NB4 (cell line): ENCODE results near the gene PPP3R1.

Experiments used
- MYC ChIP-seq: IDR thresholded peaks from 2 replicates; pipeline ENCODE4 v1.6.1; 2011; ENCODE audit warnings: low read depth, low read length
- POLR2A ChIP-seq: IDR thresholded peaks from 2 replicates; pipeline ENCODE4 v1.6.1; 2011; ENCODE audit warnings: mild to moderate bottlenecking; ENCODE audit not compliant: insufficient read length; ENCODE audit errors: extremely low read depth
- TF ChIP-seq, protein P1 (sequence below): IDR thresholded peaks from 2 replicates; pipeline ENCODE4 v1.6.1; 2011; ENCODE audit warnings: low read depth, low read length
- TF ChIP-seq, protein P2 (sequence below): IDR thresholded peaks from one replicate; pipeline ENCODE4 v1.5.1; 2012; ENCODE audit warnings: low read depth, low read length

DNA sequence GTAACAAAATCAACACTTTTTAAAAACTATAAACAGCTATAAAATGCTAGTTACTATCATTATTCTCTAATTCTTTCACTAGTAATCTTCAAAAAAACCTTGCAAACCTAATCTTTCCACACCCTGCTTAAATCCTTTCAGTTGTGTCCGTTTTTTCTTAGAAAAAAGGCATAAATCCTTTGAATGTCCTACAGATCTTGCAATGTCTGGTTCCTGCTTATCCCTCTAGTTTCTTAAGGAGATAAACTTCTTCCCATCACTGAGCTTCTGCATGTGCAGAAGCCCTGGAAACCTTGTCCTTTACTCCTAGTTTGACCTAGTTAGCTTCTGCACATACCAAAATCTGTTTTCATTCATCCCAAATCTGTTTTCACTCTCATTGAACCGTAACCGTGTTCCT is 95.9 kb downstream of the PPP3R1 start:
- TF ChIP-seq, protein P1, sequence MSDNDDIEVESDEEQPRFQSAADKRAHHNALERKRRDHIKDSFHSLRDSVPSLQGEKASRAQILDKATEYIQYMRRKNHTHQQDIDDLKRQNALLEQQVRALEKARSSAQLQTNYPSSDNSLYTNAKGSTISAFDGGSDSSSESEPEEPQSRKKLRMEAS, result no peak
- TF ChIP-seq POLR2A (no peak), MYC (no peak)
- TF ChIP-seq, protein P2, sequence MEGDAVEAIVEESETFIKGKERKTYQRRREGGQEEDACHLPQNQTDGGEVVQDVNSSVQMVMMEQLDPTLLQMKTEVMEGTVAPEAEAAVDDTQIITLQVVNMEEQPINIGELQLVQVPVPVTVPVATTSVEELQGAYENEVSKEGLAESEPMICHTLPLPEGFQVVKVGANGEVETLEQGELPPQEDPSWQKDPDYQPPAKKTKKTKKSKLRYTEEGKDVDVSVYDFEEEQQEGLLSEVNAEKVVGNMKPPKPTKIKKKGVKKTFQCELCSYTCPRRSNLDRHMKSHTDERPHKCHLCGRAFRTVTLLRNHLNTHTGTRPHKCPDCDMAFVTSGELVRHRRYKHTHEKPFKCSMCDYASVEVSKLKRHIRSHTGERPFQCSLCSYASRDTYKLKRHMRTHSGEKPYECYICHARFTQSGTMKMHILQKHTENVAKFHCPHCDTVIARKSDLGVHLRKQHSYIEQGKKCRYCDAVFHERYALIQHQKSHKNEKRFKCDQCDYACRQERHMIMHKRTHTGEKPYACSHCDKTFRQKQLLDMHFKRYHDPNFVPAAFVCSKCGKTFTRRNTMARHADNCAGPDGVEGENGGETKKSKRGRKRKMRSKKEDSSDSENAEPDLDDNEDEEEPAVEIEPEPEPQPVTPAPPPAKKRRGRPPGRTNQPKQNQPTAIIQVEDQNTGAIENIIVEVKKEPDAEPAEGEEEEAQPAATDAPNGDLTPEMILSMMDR, result no peak
